Astrocyte (in vitro differentiated cells and primary cell): Measurements from ENCODE around the gene PPARG. TPM values are rescaled to one million over a fixed set of nuclear protein-coding genes. Genes with fewer than 3 reads are reported as not detected.
A peak's percentile ranks its signal among the peaks of the same experiment; 100 is the strongest.

Experiments
- DNase-seq: peaks from one replicate; pipeline ENCODE4 v3.0.0-alpha.2; 2010; ENCODE audit warnings: low read depth
- FAIRE-seq: peaks from 2 replicates; lab custom pipeline; 2011; peaks lifted over from hg19 to GRCh38; lab: Jason Lieb, UNC
- H2AFZ ChIP-seq: 2 replicates; pipeline ENCODE4 v1.6.0; 2012; ENCODE audit warnings: low read depth, low read length, inconsistent platforms
- H3K27ac ChIP-seq: 2 replicates; pipeline ENCODE4 v1.5.1; 2011; ENCODE audit warnings: low read depth, low read length, inconsistent platforms
- H3K27me3 ChIP-seq: 2 replicates; pipeline ENCODE4 v1.6.0; 2011; ENCODE audit warnings: low read length, inconsistent platforms; ENCODE audit not compliant: insufficient read depth
- H3K36me3 ChIP-seq: 2 replicates; pipeline ENCODE4 v1.5.1; 2011; ENCODE audit warnings: low read length, inconsistent platforms; ENCODE audit not compliant: insufficient read depth
- H3K4me1 ChIP-seq: 2 replicates; pipeline ENCODE4 v1.5.1; 2011; ENCODE audit warnings: low read length, inconsistent platforms; ENCODE audit not compliant: insufficient read depth
- H3K4me2 ChIP-seq: 2 replicates; pipeline ENCODE4 v1.6.0; 2012; ENCODE audit warnings: low read length, inconsistent platforms
- H3K4me3 ChIP-seq: 2 replicates; pipeline ENCODE4 v1.5.1; 2011; ENCODE audit warnings: low read depth, mild to moderate bottlenecking, low read length, inconsistent platforms; ENCODE audit not compliant: insufficient read depth
- H3K79me2 ChIP-seq: 2 replicates; pipeline ENCODE4 v1.6.0; 2012; ENCODE audit warnings: mild to moderate bottlenecking, low read length, inconsistent platforms; ENCODE audit not compliant: insufficient read depth
- H3K9ac ChIP-seq: 2 replicates; pipeline ENCODE4 v1.6.0; 2012; ENCODE audit warnings: mild to moderate bottlenecking, low read length, inconsistent platforms
- H3K9me3 ChIP-seq: 2 replicates; pipeline ENCODE4 v1.5.1; 2012; ENCODE audit warnings: low read depth, mild to moderate bottlenecking, low read length, inconsistent platforms; ENCODE audit not compliant: insufficient read depth
- H4K20me1 ChIP-seq: 2 replicates; pipeline ENCODE4 v1.6.0; 2012; ENCODE audit warnings: low read length, inconsistent platforms; ENCODE audit not compliant: insufficient read depth
- H3K27ac Mint-ChIP-seq: one replicate; pipeline ENCODE4 v1.8.0; 2021; ENCODE audit warnings: mild to moderate bottlenecking, mixed read lengths; ENCODE audit not compliant: unreplicated experiment
- H3K27me3 Mint-ChIP-seq: one replicate; pipeline ENCODE4 v1.8.0; 2021; ENCODE audit warnings: low read depth, mixed read lengths; ENCODE audit not compliant: unreplicated experiment
- H3K36me3 Mint-ChIP-seq: one replicate; pipeline ENCODE4 v1.8.0; 2021; ENCODE audit warnings: low read depth, mixed read lengths; ENCODE audit not compliant: unreplicated experiment
- H3K4me1 Mint-ChIP-seq: one replicate; pipeline ENCODE4 v1.8.0; 2021; ENCODE audit warnings: low read depth, mixed read lengths; ENCODE audit not compliant: unreplicated experiment
- H3K4me3 Mint-ChIP-seq: one replicate; pipeline ENCODE4 v1.8.0; 2021; ENCODE audit warnings: mild to moderate bottlenecking, moderate library complexity, mixed read lengths; ENCODE audit not compliant: unreplicated experiment
- H3K9me3 Mint-ChIP-seq: one replicate; pipeline ENCODE4 v1.8.0; 2021; ENCODE audit warnings: mild to moderate bottlenecking, mixed read lengths; ENCODE audit not compliant: unreplicated experiment
- EZH2 ChIP-seq: IDR thresholded peaks from 2 replicates; pipeline ENCODE4 v1.6.1; 2012; ENCODE audit warnings: mild to moderate bottlenecking, low read length, inconsistent platforms; ENCODE audit not compliant: insufficient read depth
- total RNA-seq: library from RNA; stranded (reverse); gene quantifications from 2 replicates; pipeline ENCODE4 v1.2.1, GENCODE V29; 2021
- TF ChIP-seq, protein P1 (sequence below): IDR thresholded peaks from 2 replicates; pipeline ENCODE4 v1.5.1; 2011; ENCODE audit warnings: low read depth, mild to moderate bottlenecking, inconsistent platforms, low read length, moderate library complexity; ENCODE audit not compliant: insufficient read depth

PPARG gene
- total RNA-seq, 1 donor from 2014 or later: 4.4 TPM

DNA sequence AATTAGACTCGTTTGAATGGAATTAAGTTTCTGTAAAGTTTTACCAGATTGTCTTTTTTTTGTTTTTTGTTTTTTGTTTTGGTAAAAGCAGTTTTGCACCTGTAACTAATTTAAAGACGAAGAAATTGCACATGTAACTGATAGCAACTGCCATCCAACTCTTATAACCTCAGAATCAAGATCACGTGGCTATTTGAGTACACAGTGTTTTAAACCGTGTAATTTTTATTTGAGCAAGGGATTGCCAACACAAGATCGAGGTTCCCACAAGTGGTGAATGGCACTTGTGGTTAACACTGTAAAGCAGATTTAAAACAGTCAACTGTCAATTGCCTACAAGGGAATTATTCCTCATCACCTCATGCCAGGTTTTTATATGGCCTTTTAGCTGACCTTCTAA is 67.3 kb downstream of the PPARG start:
- Mint-ChIP-seq H3K27me3 (peaks cover 3% of the 10 kb centered on the region), H3K4me3 (no peak overlapping the region), H3K27ac (no peak overlapping the region), H3K36me3 (no peaks in the 10 kb centered on the region), H3K9me3 (no peaks in the 10 kb centered on the region), H3K4me1 (no peaks in the 10 kb centered on the region)
- Histone ChIP-seq H3K36me3 (no peaks in the 10 kb centered on the region), H3K27ac (no peak overlapping the region), H2AFZ (no peak overlapping the region), H3K4me2 (no peak overlapping the region), H3K27me3 (no peaks in the 10 kb centered on the region), H3K4me3 (no peak overlapping the region), H3K79me2 (no peaks in the 10 kb centered on the region), H4K20me1 (no peaks in the 10 kb centered on the region), H3K4me1 (no peaks in the 10 kb centered on the region), H3K9ac (no peak overlapping the region), H3K9me3 (no peaks in the 10 kb centered on the region)
- FAIRE-seq (no peak), DNase-seq (no peak)
- TF ChIP-seq, protein P1, sequence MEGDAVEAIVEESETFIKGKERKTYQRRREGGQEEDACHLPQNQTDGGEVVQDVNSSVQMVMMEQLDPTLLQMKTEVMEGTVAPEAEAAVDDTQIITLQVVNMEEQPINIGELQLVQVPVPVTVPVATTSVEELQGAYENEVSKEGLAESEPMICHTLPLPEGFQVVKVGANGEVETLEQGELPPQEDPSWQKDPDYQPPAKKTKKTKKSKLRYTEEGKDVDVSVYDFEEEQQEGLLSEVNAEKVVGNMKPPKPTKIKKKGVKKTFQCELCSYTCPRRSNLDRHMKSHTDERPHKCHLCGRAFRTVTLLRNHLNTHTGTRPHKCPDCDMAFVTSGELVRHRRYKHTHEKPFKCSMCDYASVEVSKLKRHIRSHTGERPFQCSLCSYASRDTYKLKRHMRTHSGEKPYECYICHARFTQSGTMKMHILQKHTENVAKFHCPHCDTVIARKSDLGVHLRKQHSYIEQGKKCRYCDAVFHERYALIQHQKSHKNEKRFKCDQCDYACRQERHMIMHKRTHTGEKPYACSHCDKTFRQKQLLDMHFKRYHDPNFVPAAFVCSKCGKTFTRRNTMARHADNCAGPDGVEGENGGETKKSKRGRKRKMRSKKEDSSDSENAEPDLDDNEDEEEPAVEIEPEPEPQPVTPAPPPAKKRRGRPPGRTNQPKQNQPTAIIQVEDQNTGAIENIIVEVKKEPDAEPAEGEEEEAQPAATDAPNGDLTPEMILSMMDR: no peak
- TF ChIP-seq EZH2: no peak

DNA sequence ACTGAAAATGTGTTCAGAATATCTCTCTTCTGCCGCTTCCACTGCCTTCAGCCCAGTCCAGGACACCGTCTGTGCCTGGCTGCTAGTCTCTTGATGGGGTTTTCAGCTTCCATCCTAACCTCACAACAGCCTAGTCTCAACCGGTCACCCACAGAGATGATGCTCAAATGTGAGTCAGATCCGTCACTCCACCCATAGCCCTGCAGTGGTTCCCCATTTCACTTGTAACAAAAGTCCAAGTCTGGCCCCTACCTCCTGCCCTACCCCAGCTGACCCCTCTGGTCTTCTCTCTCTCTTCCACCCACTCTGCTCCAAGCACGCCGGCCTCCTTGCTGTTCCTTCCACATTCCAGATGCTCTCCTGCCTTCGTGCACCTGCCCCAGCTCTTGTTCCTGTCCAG is 68.1 kb downstream of the PPARG start:
- Histone ChIP-seq H3K4me2 (no peak overlapping the region), H3K27me3 (no peaks in the 10 kb centered on the region), H2AFZ (no peak overlapping the region), H3K4me1 (no peaks in the 10 kb centered on the region), H3K9ac (no peak overlapping the region), H3K27ac (no peak overlapping the region), H3K79me2 (no peaks in the 10 kb centered on the region), H3K36me3 (no peaks in the 10 kb centered on the region), H3K4me3 (no peak overlapping the region), H4K20me1 (no peaks in the 10 kb centered on the region), H3K9me3 (no peaks in the 10 kb centered on the region)
- peaks cover 3% of the 10 kb centered on the region for H3K27me3 Mint-ChIP-seq
- no peak overlapping the region for H3K4me3 Mint-ChIP-seq
- FAIRE-seq (no peak), DNase-seq (no peak)
- H3K27ac Mint-ChIP-seq: no peak overlapping the region
- H3K9me3 Mint-ChIP-seq: no peaks in the 10 kb centered on the region
- H3K4me1 Mint-ChIP-seq: no peaks in the 10 kb centered on the region
- no peaks in the 10 kb centered on the region for H3K36me3 Mint-ChIP-seq
- TF ChIP-seq EZH2: no peak
- TF ChIP-seq, protein P1: no peak

DNA sequence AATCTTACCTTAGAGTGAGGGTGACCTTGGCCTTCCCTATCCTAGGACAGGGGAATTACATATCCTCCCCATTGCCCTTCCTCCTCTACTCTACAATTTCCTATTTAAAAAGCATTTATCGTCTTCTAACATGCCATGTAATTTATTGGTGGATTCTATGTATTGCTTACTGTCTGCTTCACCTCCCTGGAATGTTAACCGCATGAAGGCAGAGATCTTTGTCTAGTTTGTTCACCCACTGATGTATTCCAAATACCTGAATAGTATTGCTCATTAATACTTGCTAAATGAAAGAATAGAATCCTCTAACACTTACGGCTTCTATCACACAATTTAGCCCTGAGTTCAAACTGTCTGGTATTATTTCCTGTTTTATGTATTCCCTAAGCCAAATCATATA is 68.6 kb downstream of the PPARG start:
- Histone ChIP-seq H3K27ac (no peak overlapping the region), H3K36me3 (no peaks in the 10 kb centered on the region), H3K4me3 (no peak overlapping the region), H2AFZ (no peak overlapping the region), H3K9ac (no peak overlapping the region), H3K27me3 (no peaks in the 10 kb centered on the region), H4K20me1 (no peaks in the 10 kb centered on the region), H3K4me2 (no peak overlapping the region), H3K79me2 (no peaks in the 10 kb centered on the region), H3K9me3 (no peaks in the 10 kb centered on the region), H3K4me1 (no peaks in the 10 kb centered on the region)
- peak; percentile 55 for DNase-seq
- TF ChIP-seq, protein P1: no peak
- TF ChIP-seq EZH2: no peak
- no peak for FAIRE-seq
- Mint-ChIP-seq H3K27me3 (peaks cover 3% of the 10 kb centered on the region), H3K4me3 (no peak overlapping the region), H3K4me1 (no peaks in the 10 kb centered on the region), H3K27ac (no peak overlapping the region), H3K9me3 (no peaks in the 10 kb centered on the region), H3K36me3 (no peaks in the 10 kb centered on the region)
